ENCODE measurements around the gene KCTD17.

The KCTD17 gene, protein sequence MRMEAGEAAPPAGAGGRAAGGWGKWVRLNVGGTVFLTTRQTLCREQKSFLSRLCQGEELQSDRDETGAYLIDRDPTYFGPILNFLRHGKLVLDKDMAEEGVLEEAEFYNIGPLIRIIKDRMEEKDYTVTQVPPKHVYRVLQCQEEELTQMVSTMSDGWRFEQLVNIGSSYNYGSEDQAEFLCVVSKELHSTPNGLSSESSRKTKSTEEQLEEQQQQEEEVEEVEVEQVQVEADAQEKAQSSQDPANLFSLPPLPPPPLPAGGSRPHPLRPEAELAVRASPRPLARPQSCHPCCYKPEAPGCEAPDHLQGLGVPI

DNA sequence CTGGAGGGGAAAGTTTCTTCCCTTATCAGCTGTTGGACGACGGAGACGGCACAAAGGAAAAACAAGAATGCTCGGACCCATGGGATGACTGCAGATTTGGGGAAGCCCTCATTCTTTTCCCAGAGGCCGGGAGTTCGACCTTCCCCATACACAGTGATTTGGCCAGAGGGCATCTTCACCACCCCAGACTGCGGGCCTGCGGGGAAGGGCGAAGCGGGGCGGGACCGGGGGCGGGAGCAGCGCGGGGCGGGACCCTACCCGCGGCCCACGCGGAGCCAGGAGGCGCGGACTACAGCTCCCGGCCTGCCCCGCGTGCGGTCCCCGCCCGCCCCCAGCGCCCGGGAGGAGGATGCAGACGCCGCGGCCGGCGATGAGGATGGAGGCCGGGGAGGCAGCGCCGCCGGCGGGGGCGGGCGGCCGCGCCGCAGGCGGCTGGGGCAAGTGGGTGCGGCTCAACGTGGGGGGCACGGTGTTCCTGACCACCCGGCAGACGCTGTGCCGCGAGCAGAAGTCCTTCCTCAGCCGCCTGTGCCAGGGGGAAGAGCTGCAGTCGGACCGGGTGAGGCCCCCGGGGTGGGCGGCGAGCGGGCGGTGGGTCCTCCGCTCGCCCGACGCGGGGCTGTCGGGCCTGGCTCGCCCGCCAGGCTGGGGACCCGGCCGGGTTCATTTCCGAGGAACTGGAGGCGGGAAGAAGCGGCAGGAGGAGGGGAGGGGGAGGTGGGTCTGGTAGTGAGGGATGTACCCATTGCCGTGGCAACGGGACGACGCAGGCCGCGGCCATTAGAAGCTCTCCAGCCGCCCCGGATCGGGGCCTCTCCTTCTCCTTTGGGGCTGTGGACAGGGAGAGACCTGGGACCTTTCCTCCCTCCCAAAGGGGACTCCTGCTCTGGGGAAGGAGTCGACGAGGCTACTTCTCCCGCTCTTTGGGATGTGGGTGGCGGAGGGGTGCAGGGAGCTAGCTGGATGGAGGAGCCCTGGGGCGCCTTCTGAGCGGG, at the start of gene KCTD17:
TSS of gene KCTD17 (plus strand) at position 352 of the 995 bp plus-strand sequence. CDS start at position 371, 19 bp downstream.
- DNase-seq (ENCODE audit: extremely low spot score), result peak; percentile 95

GRCh38 chr22:37001826-37002225, 49.7 kb upstream of the KCTD17 start:
- POLR2A ChIA-PET, result no interaction called here
- CTCF ChIA-PET, result no interaction called here
- no peak for TF ChIP-seq ZNF384 (IDR thresholded peaks at IDR 0.05)
- TF ChIP-seq, protein P1, sequence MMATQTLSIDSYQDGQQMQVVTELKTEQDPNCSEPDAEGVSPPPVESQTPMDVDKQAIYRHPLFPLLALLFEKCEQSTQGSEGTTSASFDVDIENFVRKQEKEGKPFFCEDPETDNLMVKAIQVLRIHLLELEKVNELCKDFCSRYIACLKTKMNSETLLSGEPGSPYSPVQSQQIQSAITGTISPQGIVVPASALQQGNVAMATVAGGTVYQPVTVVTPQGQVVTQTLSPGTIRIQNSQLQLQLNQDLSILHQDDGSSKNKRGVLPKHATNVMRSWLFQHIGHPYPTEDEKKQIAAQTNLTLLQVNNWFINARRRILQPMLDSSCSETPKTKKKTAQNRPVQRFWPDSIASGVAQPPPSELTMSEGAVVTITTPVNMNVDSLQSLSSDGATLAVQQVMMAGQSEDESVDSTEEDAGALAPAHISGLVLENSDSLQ (IDR thresholded peaks at IDR 0.05), result no peak
- TF ChIP-seq ELF4 (IDR thresholded peaks at IDR 0.05), result no peak
- no peak for TF ChIP-seq CTBP1 (IDR thresholded peaks at IDR 0.05; ENCODE audit: borderline replicate concordance)
- no peak for TF ChIP-seq ARNT (IDR thresholded peaks at IDR 0.05)
- TF ChIP-seq TARDBP (IDR thresholded peaks at IDR 0.05), result no peak
- TF ChIP-seq FOXM1 (IDR thresholded peaks at IDR 0.05; ENCODE audit: borderline replicate concordance), result no peak
- no peak for TF ChIP-seq NFRKB (IDR thresholded peaks at IDR 0.05)
- TF ChIP-seq LEF1 (IDR thresholded peaks at IDR 0.05; ENCODE audit: borderline replicate concordance), result no peak
- no peak for TF ChIP-seq BHLHE40 (IDR thresholded peaks at IDR 0.05; ENCODE audit: borderline replicate concordance)
- no peak for TF ChIP-seq HDGF (IDR thresholded peaks at IDR 0.05; ENCODE audit: borderline replicate concordance)
- no peak for TF ChIP-seq SP1 (IDR thresholded peaks at IDR 0.05)
- no peak for DNase-seq (ENCODE audit: extremely low spot score)

More for the DNA sequence above, at the start of gene KCTD17:
- ChIA-PET POLR2A (interaction anchor here (0.6 to 2.4 kb wide), 11 partner anchors 9 to 148 kb away, joined by 3 to 12 read pairs (median 4); partner anchors contain the start of gene TST), CTCF (interaction anchor here (0.5 to 1.4 kb wide), 3 partner anchors 48 to 196 kb away, joined by 3 to 5 read pairs (median 3); no protein-coding TSS in a partner anchor)
- TF ChIP-seq L3MBTL2 (conservative IDR thresholded peaks at IDR 0.05) (no peak; the same call in 1 of the 2 replicates), CTBP1 (IDR thresholded peaks at IDR 0.05; ENCODE audit: borderline replicate concordance) (no peak), SUZ12 (IDR thresholded peaks at IDR 0.05) (no peak), ZNF384 (IDR thresholded peaks at IDR 0.05) (no peak), LEF1 (IDR thresholded peaks at IDR 0.05; ENCODE audit: borderline replicate concordance) (no peak), FOXK2 (IDR thresholded peaks at IDR 0.05) (no peak), SP1 (IDR thresholded peaks at IDR 0.05) (no peak), BHLHE40 (IDR thresholded peaks at IDR 0.05; ENCODE audit: borderline replicate concordance) (no peak), TARDBP (IDR thresholded peaks at IDR 0.05) (no peak), NFRKB (IDR thresholded peaks at IDR 0.05) (no peak), FOXA1 (IDR thresholded peaks at IDR 0.05) (no peak), FOXM1 (IDR thresholded peaks at IDR 0.05; ENCODE audit: borderline replicate concordance) (no peak)
- TF ChIP-seq, protein P1 (IDR thresholded peaks at IDR 0.05), result no peak

GRCh38 chr22:37002633-37003032, 48.9 kb upstream of the KCTD17 start:
- no peak for DNase-seq (ENCODE audit: extremely low spot score)
- CTCF ChIA-PET, result no interaction called here
- POLR2A ChIA-PET, result no interaction called here
- TF ChIP-seq ARNT (IDR thresholded peaks at IDR 0.05), result no peak
- TF ChIP-seq HDGF (IDR thresholded peaks at IDR 0.05; ENCODE audit: borderline replicate concordance), result no peak
- no peak for TF ChIP-seq ZNF384 (IDR thresholded peaks at IDR 0.05)
- no peak for TF ChIP-seq TARDBP (IDR thresholded peaks at IDR 0.05)
- TF ChIP-seq L3MBTL2 (conservative IDR thresholded peaks at IDR 0.05), result no peak
- no peak for TF ChIP-seq BHLHE40 (IDR thresholded peaks at IDR 0.05; ENCODE audit: borderline replicate concordance)
- TF ChIP-seq CTBP1 (IDR thresholded peaks at IDR 0.05; ENCODE audit: borderline replicate concordance), result no peak
- TF ChIP-seq SP1 (IDR thresholded peaks at IDR 0.05), result no peak
- TF ChIP-seq, protein P1 (IDR thresholded peaks at IDR 0.05), result no peak
- no peak for TF ChIP-seq LEF1 (IDR thresholded peaks at IDR 0.05; ENCODE audit: borderline replicate concordance)
- no peak for TF ChIP-seq FOXM1 (IDR thresholded peaks at IDR 0.05; ENCODE audit: borderline replicate concordance)
- TF ChIP-seq ELF4 (IDR thresholded peaks at IDR 0.05), result no peak
- no peak for TF ChIP-seq SUZ12 (IDR thresholded peaks at IDR 0.05)

- ChIA-PET CTCF (no interaction called here), POLR2A (no interaction called here)
- no peak for DNase-seq (ENCODE audit: extremely low spot score)
- TF ChIP-seq ELF4 (IDR thresholded peaks at IDR 0.05) (no peak), FOXM1 (IDR thresholded peaks at IDR 0.05; ENCODE audit: borderline replicate concordance) (no peak), TARDBP (IDR thresholded peaks at IDR 0.05) (no peak), SP1 (IDR thresholded peaks at IDR 0.05) (no peak), HDGF (IDR thresholded peaks at IDR 0.05; ENCODE audit: borderline replicate concordance) (no peak), CTBP1 (IDR thresholded peaks at IDR 0.05; ENCODE audit: borderline replicate concordance) (no peak), LEF1 (IDR thresholded peaks at IDR 0.05; ENCODE audit: borderline replicate concordance) (no peak), SUZ12 (IDR thresholded peaks at IDR 0.05) (no peak), L3MBTL2 (conservative IDR thresholded peaks at IDR 0.05) (no peak), NFRKB (IDR thresholded peaks at IDR 0.05) (no peak), FOXA1 (IDR thresholded peaks at IDR 0.05) (no peak), FOXK2 (IDR thresholded peaks at IDR 0.05) (no peak), BHLHE40 (IDR thresholded peaks at IDR 0.05; ENCODE audit: borderline replicate concordance) (no peak)
- TF ChIP-seq, protein P1 (IDR thresholded peaks at IDR 0.05), result no peak
These were observed 43.9 kb upstream of the KCTD17 start for GRCh38 chr22:37007651-37008050.

Measured in HEK293T (cell line).